ENCODE data around the gene EXOC5. TPM values are rescaled to one million over a fixed set of nuclear protein-coding genes. Genes with fewer than 3 reads are reported as not detected.

EXOC5 gene, protein sequence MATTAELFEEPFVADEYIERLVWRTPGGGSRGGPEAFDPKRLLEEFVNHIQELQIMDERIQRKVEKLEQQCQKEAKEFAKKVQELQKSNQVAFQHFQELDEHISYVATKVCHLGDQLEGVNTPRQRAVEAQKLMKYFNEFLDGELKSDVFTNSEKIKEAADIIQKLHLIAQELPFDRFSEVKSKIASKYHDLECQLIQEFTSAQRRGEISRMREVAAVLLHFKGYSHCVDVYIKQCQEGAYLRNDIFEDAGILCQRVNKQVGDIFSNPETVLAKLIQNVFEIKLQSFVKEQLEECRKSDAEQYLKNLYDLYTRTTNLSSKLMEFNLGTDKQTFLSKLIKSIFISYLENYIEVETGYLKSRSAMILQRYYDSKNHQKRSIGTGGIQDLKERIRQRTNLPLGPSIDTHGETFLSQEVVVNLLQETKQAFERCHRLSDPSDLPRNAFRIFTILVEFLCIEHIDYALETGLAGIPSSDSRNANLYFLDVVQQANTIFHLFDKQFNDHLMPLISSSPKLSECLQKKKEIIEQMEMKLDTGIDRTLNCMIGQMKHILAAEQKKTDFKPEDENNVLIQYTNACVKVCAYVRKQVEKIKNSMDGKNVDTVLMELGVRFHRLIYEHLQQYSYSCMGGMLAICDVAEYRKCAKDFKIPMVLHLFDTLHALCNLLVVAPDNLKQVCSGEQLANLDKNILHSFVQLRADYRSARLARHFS
- 27.5 TPM for polyA plus RNA-seq (2012; ENCODE audit: insufficient read depth, insufficient read length, low read depth)

- TF ChIP-seq, protein P1, sequence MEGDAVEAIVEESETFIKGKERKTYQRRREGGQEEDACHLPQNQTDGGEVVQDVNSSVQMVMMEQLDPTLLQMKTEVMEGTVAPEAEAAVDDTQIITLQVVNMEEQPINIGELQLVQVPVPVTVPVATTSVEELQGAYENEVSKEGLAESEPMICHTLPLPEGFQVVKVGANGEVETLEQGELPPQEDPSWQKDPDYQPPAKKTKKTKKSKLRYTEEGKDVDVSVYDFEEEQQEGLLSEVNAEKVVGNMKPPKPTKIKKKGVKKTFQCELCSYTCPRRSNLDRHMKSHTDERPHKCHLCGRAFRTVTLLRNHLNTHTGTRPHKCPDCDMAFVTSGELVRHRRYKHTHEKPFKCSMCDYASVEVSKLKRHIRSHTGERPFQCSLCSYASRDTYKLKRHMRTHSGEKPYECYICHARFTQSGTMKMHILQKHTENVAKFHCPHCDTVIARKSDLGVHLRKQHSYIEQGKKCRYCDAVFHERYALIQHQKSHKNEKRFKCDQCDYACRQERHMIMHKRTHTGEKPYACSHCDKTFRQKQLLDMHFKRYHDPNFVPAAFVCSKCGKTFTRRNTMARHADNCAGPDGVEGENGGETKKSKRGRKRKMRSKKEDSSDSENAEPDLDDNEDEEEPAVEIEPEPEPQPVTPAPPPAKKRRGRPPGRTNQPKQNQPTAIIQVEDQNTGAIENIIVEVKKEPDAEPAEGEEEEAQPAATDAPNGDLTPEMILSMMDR (IDR thresholded peaks at IDR 0.05; ENCODE audit: low read depth, low read length) = 0 out of 2 replicates have a peak, but pooled peaks have one; percentile 3
- no peaks in the 10 kb centered on the region for H3K9me3 ChIP-seq
- no peaks in the 10 kb centered on the region for H3K27me3 ChIP-seq
- no peaks in the 10 kb centered on the region for H3K36me3 ChIP-seq
- no peaks in the 10 kb centered on the region; the same call in 1 of the 2 replicates for H3K4me1 ChIP-seq
- peak; percentile 92 for DNase-seq
- H3K4me3 ChIP-seq (ENCODE audit: low read depth, low read length) = peak within 1 kb of the TSS; percentile 79
Measured at GRCh38 chr14:57268161-57269069, at the start of gene EXOC5, which contains the start of gene AP5M1. TSS of gene EXOC5 (minus strand) at chr14:57268905. CDS start at chr14:57268648, 257 bp downstream. TSS of gene AP5M1 (plus strand) at chr14:57268971. CDS start at chr14:57269315, 344 bp downstream.

GRCh38 chr14:57317248-57317833, 48.6 kb upstream of the EXOC5 start:
- DNase-seq = peak; percentile 79
- Histone ChIP-seq H3K27me3 (peaks cover 49% of the 10 kb centered on the region), H3K4me1 (no peaks in the 10 kb centered on the region), H3K9me3 (no peaks in the 10 kb centered on the region), H3K4me3 (ENCODE audit: low read depth, low read length) (no peak overlapping the region), H3K36me3 (no peaks in the 10 kb centered on the region)
- TF ChIP-seq, protein P1 (IDR thresholded peaks at IDR 0.05; ENCODE audit: low read depth, low read length) = peak; percentile 91

DNA sequence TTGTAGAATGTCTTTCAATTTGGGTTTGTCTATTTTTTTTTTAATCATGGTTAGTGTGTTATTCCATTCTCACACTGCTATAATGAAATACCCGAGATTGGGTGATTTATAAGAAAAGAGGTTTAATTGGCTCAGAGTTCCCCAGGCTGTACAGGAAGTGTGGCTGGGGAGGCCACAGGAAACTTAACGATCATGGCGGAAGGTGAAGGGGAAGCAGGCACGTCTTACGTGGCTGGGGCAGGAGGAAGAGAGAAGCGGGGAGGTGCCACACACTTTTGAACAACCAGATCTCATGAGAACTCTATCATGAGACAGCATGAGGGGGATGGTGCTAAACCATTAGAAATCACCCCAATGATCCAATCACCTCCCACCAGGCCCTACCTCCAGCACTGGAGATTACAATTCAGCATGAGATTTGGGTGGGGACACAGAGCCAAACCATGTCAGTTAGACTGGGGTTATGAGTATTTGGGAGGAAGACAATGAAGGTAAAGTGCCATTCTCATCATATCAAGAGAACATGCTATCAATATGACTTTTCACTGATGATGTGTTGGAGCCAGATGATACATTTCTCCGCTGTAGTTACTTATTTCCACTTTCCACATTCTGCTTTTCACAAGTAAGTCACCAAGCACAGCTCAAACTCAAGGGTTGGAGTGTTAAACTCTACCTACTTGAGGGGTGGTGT, 45.8 kb upstream of the EXOC5 start:
- peaks cover 50% of the 10 kb centered on the region for H3K27me3 ChIP-seq
- TF ChIP-seq, protein P1 (IDR thresholded peaks at IDR 0.05; ENCODE audit: low read depth, low read length) = no peak
- H3K9me3 ChIP-seq = no peaks in the 10 kb centered on the region
- H3K4me3 ChIP-seq (ENCODE audit: low read depth, low read length) = no peak overlapping the region
- no peaks in the 10 kb centered on the region for H3K36me3 ChIP-seq
- no peaks in the 10 kb centered on the region for H3K4me1 ChIP-seq
- no peak for DNase-seq

GRCh38 chr14:57302883-57303282, 34.2 kb upstream of the EXOC5 start:
- H3K9me3 ChIP-seq = no peaks in the 10 kb centered on the region
- no peak overlapping the region for H3K4me3 ChIP-seq (ENCODE audit: low read depth, low read length)
- H3K27me3 ChIP-seq = peaks cover 15% of the 10 kb centered on the region
- no peaks in the 10 kb centered on the region for H3K4me1 ChIP-seq
- DNase-seq = no peak
- TF ChIP-seq, protein P1 (IDR thresholded peaks at IDR 0.05; ENCODE audit: low read depth, low read length) = no peak
- no peaks in the 10 kb centered on the region for H3K36me3 ChIP-seq

GRCh38 chr14:57299511-57299910, 30.8 kb upstream of the EXOC5 start:
- DNase-seq = no peak
- no peaks in the 10 kb centered on the region for H3K9me3 ChIP-seq
- no peaks in the 10 kb centered on the region for H3K4me1 ChIP-seq
- TF ChIP-seq, protein P1 (IDR thresholded peaks at IDR 0.05; ENCODE audit: low read depth, low read length) = no peak
- H3K36me3 ChIP-seq = no peaks in the 10 kb centered on the region
- peaks cover 7% of the 10 kb centered on the region for H3K27me3 ChIP-seq
- no peak overlapping the region for H3K4me3 ChIP-seq (ENCODE audit: low read depth, low read length)
